PC-9 (cell line): ENCODE data around the gene NR6A1. TPM values are rescaled to one million over a fixed set of nuclear protein-coding genes. Genes with fewer than 3 reads are reported as not detected.

Experiments used
- BruUV-seq: library from RNA; stranded (reverse); fragments of 400-500 nt; replicated peaks from 2 replicates; lab custom pipeline; 2021; lab: Mats Ljungman, UMichigan
- CTCF ChIA-PET: fragments of 300-600 bp; sonication (Branson Sonifier 250); formaldehyde crosslinking; loops from one replicate; lab custom pipeline; 2022; ENCODE audit warnings: antibody characterized with exemption; lab: Charles Lee
- POLR2A ChIA-PET: fragments of 300-600 bp; sonication (Branson Sonifier 250); formaldehyde crosslinking; loops from one replicate; lab custom pipeline; 2022; ENCODE audit warnings: antibody characterized with exemption; ENCODE audit not compliant: unreplicated experiment; lab: Charles Lee
- DNase-seq, 2 experiments: peaks; one replicate each; pipeline versions ENCODE4 v3.0.0 to v3.0.0-alpha.2; 2015 to 2022; ENCODE audit warnings: mixed read lengths in 1 of 2
- H2AFZ ChIP-seq: fragments of 200-600 bp; sonication (generic); 2 replicates; pipeline ENCODE4 v1.8.1; 2017; ENCODE audit warnings: antibody characterized with exemption
- H3F3A ChIP-seq: fragments of 200-600 bp; sonication (generic); 2 replicates; pipeline ENCODE4 v1.8.1; 2017; ENCODE audit warnings: antibody characterized with exemption, mild to moderate bottlenecking, low read depth; ENCODE audit not compliant: insufficient read depth
- H3K27ac ChIP-seq: fragments of 200-600 bp; sonication (generic); 2 replicates; pipeline ENCODE4 v1.6.1; 2016; ENCODE audit warnings: mixed run types
- H3K27me3 ChIP-seq: fragments of 200-600 bp; sonication (generic); 2 replicates; pipeline ENCODE4 v1.6.1; 2016; ENCODE audit warnings: low read depth, mixed run types; ENCODE audit not compliant: insufficient read depth
- H3K36me3 ChIP-seq: fragments of 200-600 bp; sonication (generic); 2 replicates; pipeline ENCODE4 v1.6.1; 2016; ENCODE audit warnings: low read depth, mixed run types
- H3K4me1 ChIP-seq: fragments of 200-600 bp; sonication (generic); replicated peaks from 2 replicates; pipeline ENCODE4 v1.6.1; 2016; ENCODE audit warnings: mixed run types; ENCODE audit not compliant: insufficient read depth
- H3K4me2 ChIP-seq: fragments of 200-600 bp; sonication (generic); 2 replicates; pipeline ENCODE4 v1.6.1; 2017; ENCODE audit warnings: mixed run types
- H3K4me3 ChIP-seq: fragments of 200-600 bp; sonication (generic); 2 replicates; pipeline ENCODE4 v1.6.1; 2016; ENCODE audit warnings: mixed run types
- H3K79me2 ChIP-seq: fragments of 200-600 bp; sonication (generic); 2 replicates; pipeline ENCODE4 v1.6.1; 2017; ENCODE audit warnings: low read depth, mixed run types
- H3K9me2 ChIP-seq: fragments of 200-600 bp; sonication (generic); 2 replicates; pipeline ENCODE4 v1.8.1; 2017; ENCODE audit warnings: mild to moderate bottlenecking; ENCODE audit not compliant: insufficient read depth
- H3K9me3 ChIP-seq: fragments of 200-600 bp; sonication (generic); 2 replicates; pipeline ENCODE4 v1.8.1; 2016; ENCODE audit warnings: low read depth; ENCODE audit not compliant: insufficient read depth
- H4K20me1 ChIP-seq: fragments of 200-600 bp; sonication (generic); 2 replicates; pipeline ENCODE4 v1.8.1; 2017; ENCODE audit not compliant: insufficient read depth
- CTCF ChIP-seq: fragments of 200-600 bp; sonication (generic); conservative IDR thresholded peaks from 2 replicates; pipeline ENCODE4 v1.6.1; 2017; ENCODE audit warnings: mixed run types, antibody characterized with exemption, mild to moderate bottlenecking, moderate library complexity
- EZH2 ChIP-seq: fragments of 200-600 bp; sonication (generic); IDR thresholded peaks from 2 replicates; pipeline ENCODE4 v1.8.0; 2017; ENCODE audit warnings: antibody characterized with exemption, low read depth
- intact Hi-C: fragments of 100-400 bp; cut with micrococcal nuclease; formaldehyde crosslinking; loops from one replicate; pipeline ENCODE4 v1.10.0; 2022; ENCODE audit not compliant: unreplicated experiment
- total RNA-seq: library from RNA; stranded (reverse); gene quantifications from 2 replicates; pipeline ENCODE4 v1.2.3, GENCODE V29; 2021

Gene NR6A1
- total RNA-seq, 1 experiment from 2014 or later: 13.0 TPM

DNA sequence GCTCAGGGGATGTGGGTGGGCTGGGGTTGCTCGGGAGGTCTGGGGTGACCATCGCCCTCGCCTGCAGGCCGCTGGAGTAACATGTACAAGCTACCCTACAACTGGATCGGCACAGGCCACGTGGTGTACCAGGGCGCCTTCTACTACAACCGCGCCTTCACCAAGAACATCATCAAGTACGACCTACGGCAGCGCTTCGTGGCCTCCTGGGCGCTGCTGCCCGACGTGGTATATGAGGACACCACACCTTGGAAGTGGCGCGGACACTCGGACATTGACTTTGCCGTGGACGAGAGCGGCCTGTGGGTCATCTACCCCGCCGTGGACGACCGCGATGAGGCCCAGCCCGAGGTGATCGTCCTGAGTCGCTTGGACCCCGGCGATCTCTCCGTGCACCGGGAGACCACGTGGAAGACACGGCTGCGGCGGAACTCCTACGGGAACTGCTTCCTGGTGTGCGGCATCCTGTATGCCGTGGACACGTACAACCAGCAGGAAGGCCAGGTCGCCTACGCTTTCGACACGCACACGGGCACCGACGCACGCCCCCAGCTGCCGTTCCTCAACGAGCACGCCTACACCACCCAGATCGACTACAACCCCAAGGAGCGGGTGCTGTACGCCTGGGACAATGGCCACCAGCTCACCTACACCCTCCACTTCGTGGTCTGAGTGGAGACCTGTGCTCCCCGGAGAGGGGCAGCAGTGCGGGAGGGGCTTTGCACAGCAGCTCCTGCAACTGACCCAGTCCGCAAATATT is 38.8 kb upstream of the NR6A1 start:
- ChIA-PET POLR2A (no interaction called here), CTCF (interaction anchor here (0.7 to 1.6 kb wide), 3 partner anchors 31 to 43 kb away, joined by 3 to 9 read pairs (median 3); no protein-coding TSS in a partner anchor)
- Histone ChIP-seq H3F3A (peaks cover 29% of the 10 kb centered on the region), H3K27ac (peak overlapping the region; percentile 94), H3K9me2 (no peaks in the 10 kb centered on the region), H3K27me3 (no peaks in the 10 kb centered on the region), H3K9me3 (no peaks in the 10 kb centered on the region), H3K4me1 (peaks cover 45% of the 10 kb centered on the region), H3K79me2 (no peaks in the 10 kb centered on the region), H2AFZ (no peak overlapping the region), H3K4me3 (no peak overlapping the region), H3K36me3 (no peaks in the 10 kb centered on the region), H4K20me1 (no peaks in the 10 kb centered on the region), H3K4me2 (peak overlapping the region; percentile 97)
- intact Hi-C loops: loop anchor here (1.0 kb wide), 1 partner anchor 8 kb away; no protein-coding TSS in a partner anchor
- BruUV-seq: no TSS peak
- no peak for TF ChIP-seq EZH2
- no peak for TF ChIP-seq CTCF
- DNase-seq: no peak

GRCh38 chr9:124809211-124809610 is 38.1 kb upstream of the NR6A1 start:
- Histone ChIP-seq H3K4me2 (no peak overlapping the region), H3K9me3 (no peaks in the 10 kb centered on the region), H3K4me1 (peaks cover 45% of the 10 kb centered on the region), H3K27ac (no peak overlapping the region), H2AFZ (no peak overlapping the region), H3K4me3 (no peak overlapping the region), H3K9me2 (no peaks in the 10 kb centered on the region), H3K79me2 (no peaks in the 10 kb centered on the region), H3K36me3 (no peaks in the 10 kb centered on the region), H3F3A (peaks cover 29% of the 10 kb centered on the region), H4K20me1 (no peaks in the 10 kb centered on the region), H3K27me3 (no peaks in the 10 kb centered on the region)
- POLR2A ChIA-PET: no interaction called here
- intact Hi-C loops: no loop called here
- TF ChIP-seq EZH2: no peak
- TF ChIP-seq CTCF: no peak
- CTCF ChIA-PET: no interaction called here
- no peak for DNase-seq
- no TSS peak for BruUV-seq

- TF ChIP-seq CTCF (no peak), EZH2 (no peak)
- Histone ChIP-seq H2AFZ (no peak overlapping the region), H3K27me3 (no peaks in the 10 kb centered on the region), H3F3A (peaks cover 23% of the 10 kb centered on the region), H3K9me2 (no peaks in the 10 kb centered on the region), H3K27ac (no peak overlapping the region), H3K79me2 (no peaks in the 10 kb centered on the region), H3K36me3 (no peaks in the 10 kb centered on the region), H3K4me1 (peaks cover 37% of the 10 kb centered on the region), H3K4me2 (no peak overlapping the region), H3K9me3 (no peaks in the 10 kb centered on the region), H3K4me3 (no peak overlapping the region), H4K20me1 (no peaks in the 10 kb centered on the region)
- intact Hi-C loops: no loop called here
- ChIA-PET CTCF (no interaction called here), POLR2A (no interaction called here)
- no peak for DNase-seq
- BruUV-seq: no TSS peak
Measured at GRCh38 chr9:124808246-124808956, 37.3 kb upstream of the NR6A1 start.
